Adrenal gland (tissue), 12 donors: ENCODE results near the gene ZNF382. TPM values are rescaled to one million over a fixed set of nuclear protein-coding genes. Genes with fewer than 3 reads are reported as not detected.

Experiments
- DNase-seq, 7 donors: peaks; one replicate each; pipeline ENCODE4 v3.0.0-alpha.2; 2019 to 2020
- H3K27ac ChIP-seq, 5 donors: fragments of 200-600 bp; sonication (generic) in 4 of 5; 1 replicate in 3 of 5; 2 replicates in 2 of 5; pipeline versions ENCODE4 v1.5.1 to v1.8.0; 2016 to 2020; ENCODE audit warnings: mild to moderate bottlenecking in 1 of 5
- H3K27me3 ChIP-seq: fragments of 200-600 bp; 2 replicates; pipeline ENCODE4 v1.8.0; 2021
- H3K36me3 ChIP-seq, 2 donors: fragments of 200-600 bp; replicated peaks in 1 of 2; 1 replicate in 1 of 2; 2 replicates in 1 of 2; pipeline versions ENCODE4 v1.5.1 to v1.8.0; 2018 to 2022
- H3K4me1 ChIP-seq, 2 donors: fragments of 200-600 bp; replicated peaks in 1 of 2; 1 replicate in 1 of 2; 2 replicates in 1 of 2; pipeline versions ENCODE4 v1.5.1 to v1.8.0; 2018 to 2021
- H3K4me3 ChIP-seq, 4 donors: fragments of 200-600 bp; sonication (generic) in 3 of 4; one replicate each; pipeline ENCODE4 v1.5.1; 2016 to 2018
- H3K9me3 ChIP-seq, 3 donors: fragments of 200-600 bp; sonication (generic) in 1 of 3; replicated peaks in 1 of 3; 1 replicate in 2 of 3; 2 replicates in 1 of 3; pipeline versions ENCODE4 v1.5.1 to v1.8.0; 2016 to 2021
- CTCF ChIP-seq, 6 experiments: fragments of 450-650 bp in 4 of 6; fragments of 200-600 bp in 2 of 6; sonication (generic) in 1 of 6; IDR thresholded peaks; 1 replicate in 5 of 6; 2 replicates in 1 of 6; pipeline versions ENCODE4 v1.5.1 to v1.8.0; 2016 to 2021; ENCODE audit warnings: antibody characterized with exemption in 6 of 6, mild to moderate bottlenecking in 2 of 6, moderate library complexity in 1 of 6
- POLR2A ChIP-seq, 2 donors: fragments of 450-650 bp; IDR thresholded peaks; one replicate each; pipeline ENCODE4 v1.6.1; 2017; ENCODE audit warnings: antibody characterized with exemption in 2 of 2, mild to moderate bottlenecking in 2 of 2, moderate library complexity in 1 of 2
- WGBS, 4 donors: extraction: QIAGEN DNeasy Blood & Tissue Kit in 2 of 4; methylation state at CpG; one replicate each; pipeline versions ENCODE4 v1.1.5 to v1.1.7; 2013 to 2017; 5-methylcytosine and 5-hydroxymethylcytosine counted together
- intact Hi-C, 2 donors: fragments of 100-400 bp; cut with DNase I; formaldehyde crosslinking; loops; one replicate each; pipeline versions ENCODE4 v1.14.1 to v1.15.0; 2022 to 2023
- polyA plus RNA-seq, 3 donors: library from polyadenylated mRNA; stranded (reverse); fragments of 200-250 nt in 2 of 3; fragments of 350-450 nt in 1 of 3; fragmentation: Illumina TruSeq in 1 of 3; extraction: RNeasy Lipid Tissue Mini Kit (QIAGEN cat#74804) in 1 of 3; gene quantifications; one replicate each; pipeline ENCODE4 v1.2.3, GENCODE V29; 2013 to 2014
- total RNA-seq, 9 donors: library from RNA; depleted of rRNA in 4 of 9; stranded (reverse); fragments of >200 nt in 4 of 9; fragments of 120-200 nt in 1 of 9; fragmentation: NEBNext Ultra II Directional in 1 of 9; extraction: Animal tissue kit (Norgen Biotek cat#: 25700) in 1 of 9; gene quantifications; one replicate each; pipeline versions ENCODE4 v1.1.0 to v1.2.4, GENCODE V29; 2013 to 2023
- donor health status: healthy with polysubstance abuse.
- donor health status: Bipolar disorder and iron deficiency.
- donor health status: DM: yes; HTN: yes; CAD: no.
- donor health status: DM: no; HTN: no; CAD: no.
- donor health status: DM: no; HTN: no; CAD: no.
- donor health status: DM: yes; HTN: yes; CAD: no.

Gene ZNF382
- total and polyA plus RNA-seq, 12 donors, result 2.8 to 20.2 (median 9.8) TPM

GRCh38 chr19:36646746-36647145 lies 41.6 kb downstream of the ZNF382 start:
- H3K4me3 ChIP-seq, result no peak overlapping the region
- no peak for DNase-seq
- TF ChIP-seq POLR2A (IDR thresholded peaks at IDR 0.05), result no peak
- TF ChIP-seq CTCF (IDR thresholded peaks at IDR 0.05), result no peak
- peaks cover 12 to 86% (median 21%) of the 10 kb centered on the region in 3 donors for H3K9me3 ChIP-seq
- no peaks in the 10 kb centered on the region for H3K36me3 ChIP-seq
- intact Hi-C loops, result no loop called here
- H3K4me1 ChIP-seq, result no peaks in the 10 kb centered on the region
- no peaks in the 10 kb centered on the region for H3K27me3 ChIP-seq
- H3K27ac ChIP-seq, result no peak overlapping the region
- WGBS, 4 donors, result 96 to 99% (median 97%) methylated on average over 2 of the region's 2 CpGs

GRCh38 chr19:36652958-36653357 lies 47.8 kb downstream of the ZNF382 start:
- TF ChIP-seq POLR2A (IDR thresholded peaks at IDR 0.05) (no peak), CTCF (IDR thresholded peaks at IDR 0.05) (no peak)
- H3K36me3 ChIP-seq, result peaks cover 0 to 42% of the 10 kb centered on the region in 2 donors
- H3K27me3 ChIP-seq, result no peaks in the 10 kb centered on the region
- H3K4me3 ChIP-seq, result no peak overlapping the region
- no peaks in the 10 kb centered on the region for H3K4me1 ChIP-seq
- intact Hi-C loops, result no loop called here
- WGBS, 4 donors, result 97 to 100% (median 98%) methylated on average over 1 of the region's 1 CpG
- H3K27ac ChIP-seq, result no peak overlapping the region
- DNase-seq, result no peak
- peaks cover 8 to 49% (median 14%) of the 10 kb centered on the region in 3 donors for H3K9me3 ChIP-seq

GRCh38 chr19:36665832-36666231 lies 60.7 kb downstream of the ZNF382 start:
- peaks cover 0 to 15% of the 10 kb centered on the region in 2 donors for H3K36me3 ChIP-seq
- 47 to 68% (median 55%) methylated on average over 14 of the region's 14 CpGs for WGBS, 4 donors
- no peak for DNase-seq
- H3K4me3 ChIP-seq, result peak overlapping the region in 2 of 4 donors; percentile 73 to 83
- no peak for TF ChIP-seq CTCF (IDR thresholded peaks at IDR 0.05)
- TF ChIP-seq POLR2A (IDR thresholded peaks at IDR 0.05), result no peak
- no peaks in the 10 kb centered on the region for H3K27me3 ChIP-seq
- no peak overlapping the region for H3K27ac ChIP-seq
- intact Hi-C loops, result no loop called here
- H3K4me1 ChIP-seq, result peaks cover 5 to 15% of the 10 kb centered on the region in 2 donors
- H3K9me3 ChIP-seq, result peaks cover 0 to 4% (median 3%) of the 10 kb centered on the region in 3 donors

- peaks cover 0 to 12% of the 10 kb centered on the region in 2 donors for H3K36me3 ChIP-seq
- H3K4me3 ChIP-seq, result no peak overlapping the region
- H3K27me3 ChIP-seq, result no peaks in the 10 kb centered on the region
- 86 to 93% (median 90%) methylated on average over 2 of the region's 2 CpGs for whole genome bisulfite sequencing, 4 donors
- no peak for DNase-seq
- peaks cover 5 to 15% of the 10 kb centered on the region in 2 donors for H3K4me1 ChIP-seq
- TF ChIP-seq CTCF (IDR thresholded peaks at IDR 0.05), result no peak
- TF ChIP-seq POLR2A (IDR thresholded peaks at IDR 0.05), result no peak
- H3K9me3 ChIP-seq, result peaks cover 0 to 3% (median 0%) of the 10 kb centered on the region in 3 donors
- intact Hi-C loops, result no loop called here
- no peak overlapping the region for H3K27ac ChIP-seq
Measured at GRCh38 chr19:36668646-36669045, 63.5 kb downstream of the ZNF382 start.
